HL-60 (cell line): ENCODE data around the gene STX12.

Experiments
- CTCF ChIP-seq: IDR thresholded peaks from one replicate; pipeline ENCODE4 v1.5.1; 2011; ENCODE audit warnings: low read length, control low read depth, inconsistent platforms; ENCODE audit not compliant: insufficient read depth
- GABPA ChIP-seq: IDR thresholded peaks from 2 replicates; pipeline ENCODE4 v1.6.1; 2012; ENCODE audit warnings: low read depth
- POLR2AphosphoS5 ChIP-seq: IDR thresholded peaks from 2 replicates; pipeline ENCODE4 v1.6.1; 2012; ENCODE audit warnings: low read depth
- SPI1 ChIP-seq: IDR thresholded peaks from 2 replicates; pipeline ENCODE4 v1.6.1; 2012; ENCODE audit warnings: low read depth, mild to moderate bottlenecking, borderline replicate concordance
- TF ChIP-seq, protein P1 (sequence below): IDR thresholded peaks from 2 replicates; pipeline ENCODE4 v1.6.1; 2012; ENCODE audit warnings: low read depth; ENCODE audit not compliant: insufficient replicate concordance

DNA sequence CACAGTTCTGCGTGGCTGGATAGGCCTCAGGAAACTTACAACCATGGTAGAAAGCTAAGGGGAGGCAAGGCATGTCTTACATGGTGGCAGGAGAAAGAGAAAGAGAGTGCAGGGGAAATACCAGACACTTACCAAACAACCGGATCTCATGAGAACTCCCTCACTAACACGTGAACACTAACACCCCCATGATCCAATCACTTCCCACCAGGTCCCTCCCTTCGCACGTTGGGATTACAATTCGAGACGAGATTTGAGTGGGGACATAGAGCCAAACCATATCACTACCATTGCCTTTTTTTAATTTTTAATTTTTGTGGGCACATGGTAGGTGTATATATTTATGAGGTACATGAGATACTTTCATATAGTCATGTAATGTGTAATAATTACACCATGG lies 33.7 kb downstream of the STX12 start:
- no peak for TF ChIP-seq CTCF
- no peak for TF ChIP-seq POLR2AphosphoS5
- TF ChIP-seq, protein P1, sequence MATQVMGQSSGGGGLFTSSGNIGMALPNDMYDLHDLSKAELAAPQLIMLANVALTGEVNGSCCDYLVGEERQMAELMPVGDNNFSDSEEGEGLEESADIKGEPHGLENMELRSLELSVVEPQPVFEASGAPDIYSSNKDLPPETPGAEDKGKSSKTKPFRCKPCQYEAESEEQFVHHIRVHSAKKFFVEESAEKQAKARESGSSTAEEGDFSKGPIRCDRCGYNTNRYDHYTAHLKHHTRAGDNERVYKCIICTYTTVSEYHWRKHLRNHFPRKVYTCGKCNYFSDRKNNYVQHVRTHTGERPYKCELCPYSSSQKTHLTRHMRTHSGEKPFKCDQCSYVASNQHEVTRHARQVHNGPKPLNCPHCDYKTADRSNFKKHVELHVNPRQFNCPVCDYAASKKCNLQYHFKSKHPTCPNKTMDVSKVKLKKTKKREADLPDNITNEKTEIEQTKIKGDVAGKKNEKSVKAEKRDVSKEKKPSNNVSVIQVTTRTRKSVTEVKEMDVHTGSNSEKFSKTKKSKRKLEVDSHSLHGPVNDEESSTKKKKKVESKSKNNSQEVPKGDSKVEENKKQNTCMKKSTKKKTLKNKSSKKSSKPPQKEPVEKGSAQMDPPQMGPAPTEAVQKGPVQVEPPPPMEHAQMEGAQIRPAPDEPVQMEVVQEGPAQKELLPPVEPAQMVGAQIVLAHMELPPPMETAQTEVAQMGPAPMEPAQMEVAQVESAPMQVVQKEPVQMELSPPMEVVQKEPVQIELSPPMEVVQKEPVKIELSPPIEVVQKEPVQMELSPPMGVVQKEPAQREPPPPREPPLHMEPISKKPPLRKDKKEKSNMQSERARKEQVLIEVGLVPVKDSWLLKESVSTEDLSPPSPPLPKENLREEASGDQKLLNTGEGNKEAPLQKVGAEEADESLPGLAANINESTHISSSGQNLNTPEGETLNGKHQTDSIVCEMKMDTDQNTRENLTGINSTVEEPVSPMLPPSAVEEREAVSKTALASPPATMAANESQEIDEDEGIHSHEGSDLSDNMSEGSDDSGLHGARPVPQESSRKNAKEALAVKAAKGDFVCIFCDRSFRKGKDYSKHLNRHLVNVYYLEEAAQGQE: no peak
- TF ChIP-seq GABPA: no peak
- no peak for TF ChIP-seq SPI1
